NOMO-1 treated with DMSO at 0.1 percent for 48 hours (cell line): Measurements from ENCODE around the gene METTL13.

ENCODE experiments used
- DNase-seq: peaks from one replicate; lab custom pipeline; 2025; ENCODE audit not compliant: unreplicated experiment; lab: John Stamatoyannopoulos, UW

METTL13 gene

DNA sequence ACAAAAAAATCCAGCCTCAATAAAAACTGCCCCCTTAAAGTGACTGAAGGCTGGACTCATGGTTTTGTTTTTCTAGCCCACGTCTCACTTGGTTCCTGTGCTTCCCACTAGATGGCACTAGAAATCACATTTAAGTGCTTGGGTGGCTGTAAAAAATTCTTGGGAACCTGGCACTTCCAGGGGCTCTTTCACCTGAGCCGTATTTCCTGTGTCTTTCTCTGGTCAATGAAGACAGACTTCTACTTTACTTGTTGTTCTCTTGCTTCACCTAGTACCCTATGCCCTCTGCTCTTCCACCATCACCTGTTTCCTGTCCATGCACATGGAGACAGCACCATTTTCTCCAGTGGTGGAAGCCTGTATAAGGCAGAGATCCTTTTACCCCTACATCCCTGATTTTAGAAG lies 20.0 kb downstream of the METTL13 start:
- no peak for DNase-seq

DNA sequence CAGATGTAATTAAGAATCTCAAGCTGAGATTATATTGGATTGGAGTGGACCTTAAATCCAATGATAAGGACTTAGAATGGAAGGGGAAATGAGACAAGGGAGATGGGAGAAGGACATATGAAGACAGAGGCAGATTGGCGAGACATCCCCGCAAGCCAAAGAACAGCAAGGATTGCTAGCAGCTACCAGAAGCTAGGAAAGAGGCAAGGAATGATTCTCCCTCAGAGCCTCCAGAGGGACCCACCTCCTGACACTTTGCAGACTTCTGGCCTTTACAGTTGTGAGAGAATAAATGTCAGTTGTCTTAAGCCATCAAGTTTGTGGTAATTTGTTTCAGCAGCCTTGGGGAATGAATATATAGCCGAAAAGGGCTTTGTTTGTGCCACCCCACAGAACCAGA lies 20.7 kb downstream of the METTL13 start:
- no peak for DNase-seq

GRCh38 chr1:171803045-171803444 lies 21.6 kb downstream of the METTL13 start:
- DNase-seq: no peak

DNA sequence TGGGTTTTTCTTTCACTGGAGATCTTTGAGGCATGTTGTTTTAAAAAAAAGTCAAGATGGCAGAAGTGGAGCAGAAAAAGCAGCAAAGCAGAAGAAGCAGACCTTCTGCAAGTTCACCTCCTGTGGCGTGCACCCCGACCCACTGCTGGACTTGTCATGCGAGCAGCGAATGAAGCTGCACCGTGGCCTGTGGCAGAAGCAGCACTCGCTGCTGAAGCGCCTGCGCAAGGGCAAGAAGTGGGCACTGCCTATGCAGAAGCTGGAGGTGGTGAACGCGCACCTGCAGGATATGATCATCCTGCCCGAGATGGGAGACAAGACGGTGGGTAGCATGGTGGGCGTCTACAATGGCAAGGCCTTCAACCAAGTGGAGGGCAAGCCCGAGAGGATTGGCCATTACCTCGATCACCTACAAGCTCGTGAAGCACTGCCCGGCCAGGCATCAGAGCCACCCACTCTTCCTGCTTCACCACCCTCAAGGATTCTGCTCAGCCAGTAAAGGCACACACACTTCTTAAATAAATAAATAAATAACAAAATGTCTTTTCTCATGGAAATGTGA lies 22.1 kb downstream of the METTL13 start:
- DNase-seq: no peak

DNA sequence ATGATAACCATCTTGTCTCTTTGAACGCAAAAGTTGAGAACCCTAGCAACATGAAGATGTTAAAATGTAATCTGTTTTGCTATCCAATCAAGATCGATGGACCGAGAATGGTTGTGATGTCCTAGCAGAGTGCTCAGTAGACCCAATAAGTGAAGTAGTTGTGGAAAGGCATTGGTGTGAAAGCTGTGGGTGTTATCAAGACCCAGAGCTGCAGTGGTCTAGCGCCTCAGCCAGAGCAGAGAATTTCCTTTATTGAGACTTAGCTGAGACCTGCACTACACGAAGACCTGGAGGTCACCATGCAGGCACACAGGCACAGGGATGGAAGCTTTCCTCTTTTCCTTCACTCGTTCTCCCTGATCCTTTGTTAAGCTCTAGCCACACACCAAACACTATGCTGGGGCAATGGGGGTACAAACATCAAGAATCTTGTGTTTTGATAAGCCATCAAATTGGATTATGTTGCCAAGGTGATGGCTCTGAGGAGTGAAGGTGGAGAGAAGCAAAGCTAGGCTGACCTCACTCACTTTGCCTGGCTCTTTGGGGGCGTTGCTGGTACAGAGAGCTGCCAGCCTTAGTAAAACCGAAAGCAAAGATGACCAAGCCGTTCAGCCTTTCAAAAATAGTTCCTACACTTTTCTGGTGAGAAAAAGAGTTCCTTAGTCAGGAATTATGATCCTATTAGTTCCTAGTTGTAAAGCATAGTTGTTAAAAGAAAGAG lies 24.1 kb downstream of the METTL13 start:
- no peak for DNase-seq

GRCh38 chr1:171807556-171807955 lies 26.1 kb downstream of the METTL13 start:
- peak; percentile 7 for DNase-seq

GRCh38 chr1:171809834-171810233 lies 28.4 kb downstream of the METTL13 start:
- DNase-seq: no peak

DNA sequence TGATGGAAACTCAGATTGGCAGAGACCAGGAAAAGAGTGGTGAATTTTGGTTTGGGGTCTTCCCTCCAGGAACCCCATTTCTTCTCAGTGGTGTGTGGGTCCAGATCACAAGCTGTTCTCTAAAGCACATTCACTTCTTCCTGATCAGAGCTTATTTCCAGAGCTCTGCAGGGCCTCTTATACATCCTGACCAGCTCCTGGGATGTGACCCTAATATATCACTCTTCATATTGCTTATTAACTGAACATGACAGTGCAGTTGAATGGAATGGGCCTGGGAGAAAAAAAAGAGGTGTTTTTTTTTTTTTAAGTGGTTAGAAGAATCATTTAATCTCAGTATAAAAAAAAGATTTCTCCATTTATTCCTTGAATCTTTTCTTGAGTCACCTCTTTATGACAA lies 30.2 kb downstream of the METTL13 start:
- DNase-seq: no peak

DNA sequence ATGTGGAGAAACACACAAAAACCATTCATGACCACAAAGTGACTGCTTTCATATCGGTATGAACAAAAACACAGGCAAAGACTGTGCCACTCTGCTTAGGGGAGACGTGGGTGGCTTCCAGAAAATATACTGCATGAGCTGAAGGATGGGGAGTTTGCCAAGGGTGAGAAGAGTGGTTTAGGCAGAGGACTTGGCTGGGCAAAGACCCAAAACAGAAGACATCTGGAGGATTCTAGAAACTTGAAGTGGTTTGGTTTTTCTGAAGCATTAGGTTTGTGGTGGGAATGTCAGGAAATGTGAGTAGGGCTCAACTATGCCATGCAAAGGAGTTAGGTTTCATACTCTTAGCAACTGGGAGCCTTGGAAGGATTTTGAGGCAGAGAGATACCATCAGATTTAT lies 33.2 kb downstream of the METTL13 start:
- no peak for DNase-seq

GRCh38 chr1:171816300-171816901 lies 34.9 kb downstream of the METTL13 start:
- no peak for DNase-seq

GRCh38 chr1:171817511-171818265 lies 36.2 kb downstream of the METTL13 start:
- no peak for DNase-seq

- no peak for DNase-seq
These were observed 38.5 kb downstream of the METTL13 start for GRCh38 chr1:171819946-171820345.

DNA sequence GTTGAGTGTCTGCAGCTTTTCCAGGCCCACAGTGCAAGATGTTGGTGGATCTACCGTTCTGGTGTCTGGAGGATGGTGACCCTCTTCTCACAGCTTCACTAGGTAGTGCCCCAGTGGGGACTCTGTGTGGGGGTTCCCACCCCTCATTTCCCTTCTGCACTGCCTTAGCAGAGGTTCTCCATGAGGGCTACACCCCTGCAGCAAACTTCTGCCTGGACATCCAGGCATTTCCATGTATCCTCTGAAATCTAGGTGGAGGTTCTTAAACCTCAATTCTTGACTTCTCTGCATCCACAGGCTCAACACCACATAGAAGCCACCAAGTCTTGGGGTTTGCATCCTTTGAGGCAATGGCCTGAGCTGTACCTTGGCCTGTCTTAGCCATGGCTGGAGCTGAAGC lies 45.5 kb downstream of the METTL13 start:
- DNase-seq: no peak

DNA sequence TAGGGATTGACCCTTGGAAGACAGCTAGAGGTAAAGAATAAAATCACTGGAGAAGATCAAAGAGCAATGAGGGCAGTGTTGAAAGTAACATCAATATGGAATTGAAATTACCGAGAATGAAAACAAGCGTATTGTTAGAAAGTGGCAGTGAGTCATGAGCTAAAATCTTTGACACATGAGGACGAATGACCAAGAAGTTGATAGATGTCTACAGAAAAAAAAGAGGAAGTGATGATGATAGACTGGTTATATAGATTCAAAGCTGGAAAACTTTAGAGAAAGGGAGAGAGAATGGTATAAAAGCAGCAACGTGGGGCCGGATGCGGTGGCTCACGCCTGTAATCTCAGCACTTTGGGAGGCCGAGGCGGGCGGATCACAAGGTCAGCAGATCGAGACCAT lies 47.3 kb downstream of the METTL13 start:
- DNase-seq: peak; percentile 74

- no peak for DNase-seq
These were observed 51.8 kb downstream of the METTL13 start for GRCh38 chr1:171833091-171833825.

- no peak for DNase-seq
These were observed 53.4 kb downstream of the METTL13 start for GRCh38 chr1:171834821-171835220.

DNA sequence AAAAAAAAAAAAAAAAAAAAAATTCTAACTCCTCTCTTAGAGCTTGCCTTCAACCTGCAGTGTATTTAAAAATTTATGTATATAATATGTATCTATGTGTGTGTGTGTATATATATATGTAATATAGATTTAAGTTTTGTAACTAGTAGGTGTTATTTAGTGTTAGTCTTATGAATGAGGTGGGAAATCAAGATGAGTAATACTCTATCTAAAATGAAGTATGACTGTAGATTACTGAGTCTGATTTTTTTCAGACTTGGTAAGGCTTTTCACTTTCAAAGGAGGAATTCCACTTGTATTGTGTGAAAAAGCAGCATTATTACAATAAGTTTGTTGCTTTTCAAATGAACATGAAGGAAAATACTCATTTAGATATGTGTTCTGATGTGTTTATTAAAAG lies 54.4 kb downstream of the METTL13 start:
- DNase-seq: no peak

GRCh38 chr1:171841050-171841910 lies 59.8 kb downstream of the METTL13 start, which contains the start of gene DNM3:
Gene DNM3, plus strand, starts transcription at chr1:171841498. Its CDS starts 159 bp downstream, at chr1:171841657.
- DNase-seq: peak; percentile 53

DNA sequence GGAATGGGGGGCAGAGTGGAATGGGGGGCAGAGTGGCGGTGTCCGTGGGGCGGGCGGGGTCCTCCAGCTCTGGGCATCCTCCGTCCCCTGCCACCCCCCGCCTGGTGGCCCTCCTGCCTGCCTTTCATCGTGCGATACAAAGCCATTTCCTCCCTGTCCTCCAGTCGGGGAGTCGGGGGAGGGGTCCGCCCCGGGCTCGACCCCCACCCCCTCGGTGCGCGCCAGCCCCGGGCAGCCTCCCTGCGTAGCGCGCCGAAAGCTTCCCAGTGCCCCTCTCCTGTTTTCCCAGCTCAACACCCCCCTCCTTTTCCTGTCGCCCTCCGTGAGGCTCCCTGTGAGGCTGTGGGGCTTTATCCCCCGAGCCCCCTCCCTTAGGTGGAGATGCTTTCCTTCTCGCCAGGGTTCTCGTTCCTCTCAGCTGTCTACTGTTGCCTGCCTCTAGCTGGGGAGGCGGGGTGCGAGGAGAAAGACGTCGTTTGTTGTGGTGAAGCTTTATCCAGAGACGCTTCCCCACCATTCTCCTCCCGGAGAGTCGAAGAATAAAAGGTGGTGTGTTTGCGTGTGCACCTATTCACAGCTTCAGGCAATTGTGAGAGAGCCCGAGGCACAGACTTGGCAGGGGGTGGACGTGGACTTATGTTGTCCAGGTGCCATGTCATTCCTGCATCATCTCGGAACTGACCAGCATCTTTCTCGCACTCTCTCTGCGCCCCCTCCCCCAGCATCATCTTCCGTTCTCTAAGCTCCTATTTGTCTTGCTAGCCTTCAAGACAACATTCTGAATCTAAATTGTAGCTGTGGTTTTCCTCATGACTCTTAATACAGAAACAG lies 60.7 kb downstream of the METTL13 start:
- no peak for DNase-seq
